Activated T-cell treated with anti-CD3 and anti-CD28 coated beads, Interleukin-2, amount 50 U/mL, for 4 hours (primary cell): ENCODE measurements around the gene RPA1. TPM values are rescaled to one million over a fixed set of nuclear protein-coding genes. Genes with fewer than 3 reads are reported as not detected.
"Not testable (repeated sequence)": the region's sequence is repeated elsewhere in the genome, so short reads cannot be mapped to it uniquely, and the experiment has no call there.

ENCODE experiments used
- ATAC-seq, 2 donors: fragments of 200-7000 bp; cut with Tn5 transposase; one replicate each; pipeline ENCODE4 v1.10.0; 2021
- DNase-seq: peaks from one replicate; pipeline ENCODE4 v3.0.0-alpha.2; 2020
- H3K27me3 Mint-ChIP-seq: one replicate; pipeline ENCODE4 v1.8.0; 2021; ENCODE audit warnings: low read depth, mixed read lengths
- H3K36me3 Mint-ChIP-seq: one replicate; pipeline ENCODE4 v1.8.0; 2022; ENCODE audit warnings: mixed read lengths; ENCODE audit not compliant: insufficient read depth
- H3K4me1 Mint-ChIP-seq: one replicate; pipeline ENCODE4 v1.8.0; 2021; ENCODE audit warnings: low read depth, mixed read lengths
- H3K4me3 Mint-ChIP-seq: one replicate; pipeline ENCODE4 v1.8.0; 2021; ENCODE audit warnings: mild to moderate bottlenecking, moderate library complexity, mixed read lengths
- H3K9me3 Mint-ChIP-seq: one replicate; pipeline ENCODE4 v1.8.0; 2021; ENCODE audit warnings: mixed read lengths
- total RNA-seq, 3 donors: library from RNA; stranded (reverse); gene quantifications; one replicate each; pipeline ENCODE4 v1.2.1, GENCODE V29; 2021

RPA1 gene
- total RNA-seq, 3 donors from 2014 or later, result 138 to 151 (median 141) TPM

- no peak overlapping the region for H3K4me3 Mint-ChIP-seq
- no peaks in the 10 kb centered on the region for H3K9me3 Mint-ChIP-seq
- peaks cover 51% of the 10 kb centered on the region for H3K36me3 Mint-ChIP-seq
- ATAC-seq (no peak), DNase-seq (no peak)
- no peaks in the 10 kb centered on the region for H3K27me3 Mint-ChIP-seq
- peaks cover 18% of the 10 kb centered on the region for H3K4me1 Mint-ChIP-seq
Observed at GRCh38 chr17:1878419-1879121, 48.8 kb downstream of the RPA1 start.

- Mint-ChIP-seq H3K9me3 (no peaks in the 10 kb centered on the region), H3K36me3 (peaks cover 60% of the 10 kb centered on the region), H3K27me3 (no peaks in the 10 kb centered on the region), H3K4me1 (peaks cover 6% of the 10 kb centered on the region), H3K4me3 (no peak overlapping the region)
- DNase-seq (no peak), ATAC-seq (no peak)
Observed at GRCh38 chr17:1880851-1881630, 51.2 kb downstream of the RPA1 start.

GRCh38 chr17:1882836-1883235 lies 53.0 kb downstream of the RPA1 start:
- no peak overlapping the region for H3K4me3 Mint-ChIP-seq
- H3K36me3 Mint-ChIP-seq, result peaks cover 49% of the 10 kb centered on the region
- H3K9me3 Mint-ChIP-seq, result no peaks in the 10 kb centered on the region
- H3K27me3 Mint-ChIP-seq, result no peaks in the 10 kb centered on the region
- H3K4me1 Mint-ChIP-seq, result peaks cover 4% of the 10 kb centered on the region
- DNase-seq (peak; percentile 19), ATAC-seq (no peak)

GRCh38 chr17:1883536-1883935 lies 53.7 kb downstream of the RPA1 start:
- Mint-ChIP-seq H3K9me3 (no peaks in the 10 kb centered on the region), H3K27me3 (no peaks in the 10 kb centered on the region), H3K4me3 (no peak overlapping the region), H3K36me3 (peaks cover 55% of the 10 kb centered on the region), H3K4me1 (peaks cover under 1% of the 10 kb centered on the region)
- DNase-seq, result no peak
- ATAC-seq, result no peak

GRCh38 chr17:1888741-1889140 lies 58.9 kb downstream of the RPA1 start:
- Mint-ChIP-seq H3K36me3 (peaks cover 49% of the 10 kb centered on the region), H3K4me1 (peaks cover 7% of the 10 kb centered on the region), H3K9me3 (no peaks in the 10 kb centered on the region), H3K4me3 (no peak overlapping the region), H3K27me3 (no peaks in the 10 kb centered on the region)
- ATAC-seq, result no peak
- DNase-seq, result no peak

GRCh38 chr17:1890758-1891450 lies 61.1 kb downstream of the RPA1 start:
- Mint-ChIP-seq H3K4me1 (peaks cover 7% of the 10 kb centered on the region), H3K27me3 (no peaks in the 10 kb centered on the region), H3K36me3 (peaks cover 43% of the 10 kb centered on the region), H3K9me3 (no peaks in the 10 kb centered on the region), H3K4me3 (no peak overlapping the region)
- ATAC-seq (peak; percentile 89 to 96), DNase-seq (no peak)

- ATAC-seq, result no peak
- H3K36me3 Mint-ChIP-seq, result peaks cover 53% of the 10 kb centered on the region
- no peaks in the 10 kb centered on the region for H3K9me3 Mint-ChIP-seq
Observed at GRCh38 chr17:1894753-1895339, 65.0 kb downstream of the RPA1 start.

GRCh38 chr17:1895479-1895878 lies 65.7 kb downstream of the RPA1 start:
- ATAC-seq, H3K9me3 Mint-ChIP-seq, H3K4me1 Mint-ChIP-seq, H3K27me3 Mint-ChIP-seq, H3K4me3 Mint-ChIP-seq, DNase-seq: not testable (repeated sequence)
- peaks cover 53% of the 10 kb centered on the region for H3K36me3 Mint-ChIP-seq

More at GRCh38 chr17:1894753-1895339, 65.0 kb downstream of the RPA1 start:
- Mint-ChIP-seq H3K4me1 (peaks cover 7% of the 10 kb centered on the region), H3K27me3 (no peaks in the 10 kb centered on the region), H3K4me3 (no peak overlapping the region)
- DNase-seq, result no peak

GRCh38 chr17:1896243-1897104 lies 66.7 kb downstream of the RPA1 start:
- no peaks in the 10 kb centered on the region for H3K27me3 Mint-ChIP-seq
- peaks cover 48% of the 10 kb centered on the region for H3K36me3 Mint-ChIP-seq
- DNase-seq (no peak), ATAC-seq (no peak)
- H3K4me1 Mint-ChIP-seq, result no peaks in the 10 kb centered on the region
- no peak overlapping the region for H3K4me3 Mint-ChIP-seq
- no peaks in the 10 kb centered on the region for H3K9me3 Mint-ChIP-seq

- H3K27me3 Mint-ChIP-seq, result no peaks in the 10 kb centered on the region
- DNase-seq, result no peak
- no peaks in the 10 kb centered on the region for H3K4me1 Mint-ChIP-seq
- no peaks in the 10 kb centered on the region for H3K9me3 Mint-ChIP-seq
- no peak for ATAC-seq
- no peak overlapping the region for H3K4me3 Mint-ChIP-seq
- peaks cover 47% of the 10 kb centered on the region for H3K36me3 Mint-ChIP-seq
Observed at GRCh38 chr17:1897105-1897656, 67.4 kb downstream of the RPA1 start.

GRCh38 chr17:1898332-1898731 lies 68.5 kb downstream of the RPA1 start:
- Mint-ChIP-seq H3K4me1 (no peaks in the 10 kb centered on the region), H3K36me3 (peaks cover 35% of the 10 kb centered on the region)

GRCh38 chr17:1898872-1899271 lies 69.1 kb downstream of the RPA1 start:
- H3K4me1 Mint-ChIP-seq, result no peaks in the 10 kb centered on the region
- DNase-seq (no peak), ATAC-seq (no peak)
- peaks cover 35% of the 10 kb centered on the region for H3K36me3 Mint-ChIP-seq
- no peak overlapping the region for H3K4me3 Mint-ChIP-seq
- no peaks in the 10 kb centered on the region for H3K9me3 Mint-ChIP-seq
- no peaks in the 10 kb centered on the region for H3K27me3 Mint-ChIP-seq

More at GRCh38 chr17:1898332-1898731, 68.5 kb downstream of the RPA1 start:
- no peak overlapping the region for H3K4me3 Mint-ChIP-seq
- no peaks in the 10 kb centered on the region for H3K27me3 Mint-ChIP-seq
- no peaks in the 10 kb centered on the region for H3K9me3 Mint-ChIP-seq
- DNase-seq (no peak), ATAC-seq (no peak)

GRCh38 chr17:1899403-1900000 lies 69.7 kb downstream of the RPA1 start:
- H3K36me3 Mint-ChIP-seq, result peaks cover 29% of the 10 kb centered on the region
- DNase-seq, result no peak
- H3K9me3 Mint-ChIP-seq, result no peaks in the 10 kb centered on the region
- no peak for ATAC-seq
- H3K4me1 Mint-ChIP-seq, result no peaks in the 10 kb centered on the region
- H3K27me3 Mint-ChIP-seq, result no peaks in the 10 kb centered on the region
- no peak overlapping the region for H3K4me3 Mint-ChIP-seq
